Measurements from ENCODE around the gene SUPT4H1.

DNA sequence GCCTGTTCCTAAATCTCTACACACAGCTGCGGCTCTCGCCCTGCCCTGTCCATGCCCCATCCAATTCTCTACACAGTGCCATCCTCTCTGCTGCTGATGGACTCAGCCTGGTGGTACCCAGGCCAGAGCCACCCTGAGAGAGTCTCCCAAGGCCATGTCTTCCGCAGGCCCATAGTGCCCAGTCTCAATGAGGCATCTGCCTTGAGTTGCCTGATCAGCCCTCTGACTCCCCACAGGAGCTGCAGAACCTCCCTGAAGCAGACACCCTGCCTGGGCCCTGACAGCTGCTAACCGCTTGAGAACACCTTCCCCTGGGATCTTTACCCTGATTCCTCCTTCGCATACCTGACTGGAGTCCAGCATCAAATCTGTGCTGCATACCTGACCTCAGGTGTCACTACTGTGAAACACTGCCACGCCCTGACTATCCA, 36.7 kb downstream of the SUPT4H1 start:
- no peak for TF ChIP-seq CTCF (conservative IDR thresholded peaks at IDR 0.05; ENCODE audit: low read depth, low read length)
- no peak for TF ChIP-seq EZH2phosphoT487 (IDR thresholded peaks at IDR 0.05; ENCODE audit: borderline replicate concordance, low read length)
- no peak for TF ChIP-seq EZH2 (IDR thresholded peaks at IDR 0.05; ENCODE audit: low read length, unreplicated experiment)

Data from PC-3 (cell line).